SJSA1 (cell line): Measurements from ENCODE around the gene FAM163A. TPM values are rescaled to one million over a fixed set of nuclear protein-coding genes. Genes with fewer than 3 reads are reported as not detected.

Source experiments
- DNase-seq, 2 experiments: peaks; one replicate each; pipeline ENCODE4 v3.0.0-alpha.2; 2015 to 2020; ENCODE audit warnings: low spot score in 2 of 2, low read depth in 1 of 2
- H3K27ac ChIP-seq: fragments of 250-450 bp; sonication (Bioruptor Pico); 2 replicates; pipeline ENCODE4 v1.5.1; 2020; ENCODE audit warnings: mild to moderate bottlenecking, moderate library complexity
- H3K27me3 ChIP-seq: fragments of 250-450 bp; sonication (Bioruptor Pico); replicated peaks from 2 replicates; pipeline ENCODE4 v1.5.1; 2020; ENCODE audit warnings: mild to moderate bottlenecking, moderate library complexity
- H3K36me3 ChIP-seq: fragments of 250-450 bp; sonication (Bioruptor Pico); 2 replicates; pipeline ENCODE4 v1.5.1; 2020; ENCODE audit warnings: mild to moderate bottlenecking
- H3K4me1 ChIP-seq: fragments of 250-450 bp; sonication (Bioruptor Pico); replicated peaks from 2 replicates; pipeline ENCODE4 v1.6.1; 2021; ENCODE audit warnings: mild to moderate bottlenecking
- H3K4me3 ChIP-seq: fragments of 250-450 bp; sonication (Bioruptor Pico); 2 replicates; pipeline ENCODE4 v1.5.1; 2020; ENCODE audit warnings: mild to moderate bottlenecking
- H3K9me3 ChIP-seq: fragments of 250-450 bp; sonication (Bioruptor Pico); replicated peaks from 2 replicates; pipeline ENCODE4 v1.5.1; 2020; ENCODE audit warnings: mild to moderate bottlenecking
- total RNA-seq: library from RNA; depleted of rRNA; stranded (reverse); fragments of >200 nt; shearing (Covaris generic); gene quantifications from 2 replicates; pipeline ENCODE4 v1.2.3, GENCODE V29; 2014

FAM163A gene
- total RNA-seq, 1 experiment from 2014 or later: not detected

- no peaks in the 10 kb centered on the region for H3K36me3 ChIP-seq
- peaks cover 78% of the 10 kb centered on the region for H3K27me3 ChIP-seq
- H3K4me3 ChIP-seq: no peak overlapping the region
- no peak overlapping the region for H3K27ac ChIP-seq
- peaks cover 11% of the 10 kb centered on the region for H3K4me1 ChIP-seq
- H3K9me3 ChIP-seq: no peaks in the 10 kb centered on the region; the same call in 1 of the 2 replicates
- DNase-seq: no peak
These were observed 800 bp upstream of the FAM163A start for GRCh38 chr1:179742291-179742690.

- no peak for DNase-seq
- no peaks in the 10 kb centered on the region for H3K36me3 ChIP-seq
- no peak overlapping the region for H3K4me3 ChIP-seq
- H3K27ac ChIP-seq: no peak overlapping the region
- H3K27me3 ChIP-seq: peaks cover 81% of the 10 kb centered on the region
- H3K9me3 ChIP-seq: no peaks in the 10 kb centered on the region; the same call in 1 of the 2 replicates
- peaks cover 11% of the 10 kb centered on the region for H3K4me1 ChIP-seq
These were observed 749 bp downstream of the FAM163A start for GRCh38 chr1:179743679-179744400.

- no peaks in the 10 kb centered on the region for H3K36me3 ChIP-seq
- peaks cover 11% of the 10 kb centered on the region for H3K4me1 ChIP-seq
- H3K9me3 ChIP-seq: no peaks in the 10 kb centered on the region; the same call in 1 of the 2 replicates
- no peak overlapping the region for H3K27ac ChIP-seq
- DNase-seq: no peak
- H3K4me3 ChIP-seq: no peak overlapping the region
- peaks cover 83% of the 10 kb centered on the region for H3K27me3 ChIP-seq
These were observed 1.5 kb downstream of the FAM163A start for GRCh38 chr1:179744401-179745130.

- Histone ChIP-seq H3K4me1 (peaks cover 11% of the 10 kb centered on the region), H3K27ac (no peak overlapping the region), H3K36me3 (no peaks in the 10 kb centered on the region), H3K4me3 (no peak overlapping the region), H3K27me3 (peaks cover 77% of the 10 kb centered on the region), H3K9me3 (no peaks in the 10 kb centered on the region; the same call in 1 of the 2 replicates)
- no peak for DNase-seq
These were observed 2.1 kb downstream of the FAM163A start for GRCh38 chr1:179745131-179745611.

- H3K4me1 ChIP-seq: peaks cover 11% of the 10 kb centered on the region
- no peak overlapping the region for H3K4me3 ChIP-seq
- H3K27me3 ChIP-seq: peaks cover 74% of the 10 kb centered on the region
- no peaks in the 10 kb centered on the region; the same call in 1 of the 2 replicates for H3K9me3 ChIP-seq
- no peak for DNase-seq
- no peaks in the 10 kb centered on the region for H3K36me3 ChIP-seq
- H3K27ac ChIP-seq: no peak overlapping the region
These were observed 2.7 kb downstream of the FAM163A start for GRCh38 chr1:179745743-179746142.

GRCh38 chr1:179747611-179748010, 4.5 kb downstream of the FAM163A start:
- H3K4me3 ChIP-seq: no peak overlapping the region
- no peak for DNase-seq
- H3K36me3 ChIP-seq: no peaks in the 10 kb centered on the region
- peaks cover 55% of the 10 kb centered on the region for H3K27me3 ChIP-seq
- peaks cover 11% of the 10 kb centered on the region for H3K4me1 ChIP-seq
- no peaks in the 10 kb centered on the region; the same call in 1 of the 2 replicates for H3K9me3 ChIP-seq
- H3K27ac ChIP-seq: no peak overlapping the region

- H3K9me3 ChIP-seq: no peaks in the 10 kb centered on the region
- H3K4me3 ChIP-seq: no peak overlapping the region
- DNase-seq: no peak
- H3K36me3 ChIP-seq: no peaks in the 10 kb centered on the region
- no peak overlapping the region for H3K27ac ChIP-seq
- peaks cover 1% of the 10 kb centered on the region for H3K4me1 ChIP-seq
- peaks cover 43% of the 10 kb centered on the region for H3K27me3 ChIP-seq
These were observed 5.7 kb downstream of the FAM163A start for GRCh38 chr1:179748772-179749171.

- Histone ChIP-seq H3K27me3 (peaks cover 25% of the 10 kb centered on the region), H3K36me3 (no peaks in the 10 kb centered on the region), H3K4me3 (no peak overlapping the region), H3K4me1 (no peaks in the 10 kb centered on the region), H3K27ac (no peak overlapping the region), H3K9me3 (no peaks in the 10 kb centered on the region)
- no peak for DNase-seq
These were observed 7.5 kb downstream of the FAM163A start for GRCh38 chr1:179750630-179751029.

- Histone ChIP-seq H3K27ac (no peak overlapping the region), H3K36me3 (no peaks in the 10 kb centered on the region), H3K27me3 (peaks cover 9% of the 10 kb centered on the region), H3K4me1 (no peaks in the 10 kb centered on the region), H3K4me3 (no peak overlapping the region), H3K9me3 (no peaks in the 10 kb centered on the region)
- DNase-seq: no peak
These were observed 10.0 kb downstream of the FAM163A start for GRCh38 chr1:179753061-179753460.

- H3K27ac ChIP-seq: no peak overlapping the region
- DNase-seq: no peak
These were observed 11.0 kb downstream of the FAM163A start for GRCh38 chr1:179754041-179754624.

GRCh38 chr1:179757933-179758332, 14.8 kb downstream of the FAM163A start:
- peaks cover 8% of the 10 kb centered on the region for H3K27me3 ChIP-seq
- H3K4me3 ChIP-seq: no peak overlapping the region
- DNase-seq: no peak
- H3K9me3 ChIP-seq: no peaks in the 10 kb centered on the region
- no peaks in the 10 kb centered on the region for H3K4me1 ChIP-seq
- H3K36me3 ChIP-seq: no peaks in the 10 kb centered on the region
- H3K27ac ChIP-seq: no peak overlapping the region

More at GRCh38 chr1:179754041-179754624, 11.0 kb downstream of the FAM163A start:
- Histone ChIP-seq H3K9me3 (no peaks in the 10 kb centered on the region), H3K4me1 (no peaks in the 10 kb centered on the region), H3K27me3 (peaks cover 4% of the 10 kb centered on the region), H3K4me3 (no peak overlapping the region), H3K36me3 (no peaks in the 10 kb centered on the region)

GRCh38 chr1:179760521-179760920, 17.4 kb downstream of the FAM163A start:
- Histone ChIP-seq H3K27me3 (peaks cover 8% of the 10 kb centered on the region), H3K27ac (no peak overlapping the region), H3K4me3 (no peak overlapping the region), H3K9me3 (no peaks in the 10 kb centered on the region), H3K36me3 (no peaks in the 10 kb centered on the region), H3K4me1 (no peaks in the 10 kb centered on the region)
- DNase-seq: no peak

- no peaks in the 10 kb centered on the region for H3K4me1 ChIP-seq
- H3K27ac ChIP-seq: no peak overlapping the region
- no peak for DNase-seq
- H3K4me3 ChIP-seq: no peak overlapping the region
- no peaks in the 10 kb centered on the region for H3K36me3 ChIP-seq
- H3K9me3 ChIP-seq: no peaks in the 10 kb centered on the region
- peaks cover 8% of the 10 kb centered on the region for H3K27me3 ChIP-seq
These were observed 18.2 kb downstream of the FAM163A start for GRCh38 chr1:179761296-179761695.
